Measurements from ENCODE around the gene INTS11.
"Not testable (repeated sequence)": the region's sequence is repeated elsewhere in the genome, so short reads cannot be mapped to it uniquely, and the experiment has no call there.

INTS11 gene

GRCh38 chr1:1324524-1325287 lies at the start of gene INTS11, which contains the start of gene CPTP:
TSS of gene INTS11 (minus strand) at chr1:1324660. CDS start at chr1:1324608, 52 bp downstream.
TSS of gene CPTP (plus strand) at chr1:1324802. CDS start at chr1:1326911, 2,109 bp downstream.
- ATAC-seq = peak; percentile 88
- peaks cover 63% of the 10 kb centered on the region for H3K4me1 Mint-ChIP-seq
- peak within 1 kb of the TSS; percentile 89 for H3K4me3 Mint-ChIP-seq
- no peaks in the 10 kb centered on the region for H3K27me3 Mint-ChIP-seq
- H3K36me3 Mint-ChIP-seq = peaks cover 17% of the 10 kb centered on the region
- peak within 1 kb of the TSS; percentile 87 for H3K27ac Mint-ChIP-seq
- no peaks in the 10 kb centered on the region for H3K9me3 Mint-ChIP-seq

- Mint-ChIP-seq H3K27me3 (no peaks in the 10 kb centered on the region), H3K36me3 (peaks cover 6% of the 10 kb centered on the region), H3K27ac (peak overlapping the region; percentile 81), H3K4me3 (peak overlapping the region; percentile 83), H3K4me1 (peaks cover 30% of the 10 kb centered on the region), H3K9me3 (no peaks in the 10 kb centered on the region)
- no peak for ATAC-seq
Measured at GRCh38 chr1:1373815-1374588, 49.5 kb upstream of the INTS11 start.

- Mint-ChIP-seq H3K9me3 (no peaks in the 10 kb centered on the region), H3K4me1 (peaks cover 30% of the 10 kb centered on the region), H3K27me3 (no peaks in the 10 kb centered on the region), H3K27ac (no peak overlapping the region), H3K4me3 (peak overlapping the region; percentile 83), H3K36me3 (peaks cover 6% of the 10 kb centered on the region)
- no peak for ATAC-seq
Measured at GRCh38 chr1:1373051-1373814, 48.8 kb upstream of the INTS11 start.

- Mint-ChIP-seq H3K36me3 (peaks cover 6% of the 10 kb centered on the region), H3K4me3 (peak overlapping the region; percentile 41), H3K27me3 (no peaks in the 10 kb centered on the region), H3K27ac (no peak overlapping the region), H3K9me3 (no peaks in the 10 kb centered on the region), H3K4me1 (peaks cover 30% of the 10 kb centered on the region)
- ATAC-seq = peak; percentile 47
Measured at GRCh38 chr1:1371746-1372711, 47.6 kb upstream of the INTS11 start.

- H3K27me3 Mint-ChIP-seq = no peaks in the 10 kb centered on the region
- H3K36me3 Mint-ChIP-seq = peaks cover 6% of the 10 kb centered on the region
- H3K4me3 Mint-ChIP-seq = no peak overlapping the region
- peaks cover 25% of the 10 kb centered on the region for H3K4me1 Mint-ChIP-seq
- H3K9me3 Mint-ChIP-seq = no peaks in the 10 kb centered on the region
- H3K27ac Mint-ChIP-seq = no peak overlapping the region
- no peak for ATAC-seq
Measured at GRCh38 chr1:1371364-1371745, 46.9 kb upstream of the INTS11 start.

GRCh38 chr1:1370771-1371300 lies 46.4 kb upstream of the INTS11 start:
- Mint-ChIP-seq H3K27ac (no peak overlapping the region), H3K4me1 (peaks cover 22% of the 10 kb centered on the region), H3K9me3 (no peaks in the 10 kb centered on the region), H3K27me3 (no peaks in the 10 kb centered on the region), H3K4me3 (no peak overlapping the region), H3K36me3 (peaks cover 6% of the 10 kb centered on the region)
- no peak for ATAC-seq

- H3K4me3 Mint-ChIP-seq, H3K27ac Mint-ChIP-seq, H3K27me3 Mint-ChIP-seq, ATAC-seq, H3K9me3 Mint-ChIP-seq, H3K36me3 Mint-ChIP-seq: not testable (repeated sequence)
- peaks cover 22% of the 10 kb centered on the region for H3K4me1 Mint-ChIP-seq
Measured at GRCh38 chr1:1370094-1370493, 45.6 kb upstream of the INTS11 start.

- H3K27me3 Mint-ChIP-seq = no peaks in the 10 kb centered on the region
- H3K4me1 Mint-ChIP-seq = peaks cover 5% of the 10 kb centered on the region
Measured at GRCh38 chr1:1367315-1367714, 42.9 kb upstream of the INTS11 start.

GRCh38 chr1:1366699-1367066 lies 42.2 kb upstream of the INTS11 start:
- Mint-ChIP-seq H3K36me3 (no peaks in the 10 kb centered on the region), H3K4me1 (no peaks in the 10 kb centered on the region), H3K9me3 (no peaks in the 10 kb centered on the region), H3K27me3 (no peaks in the 10 kb centered on the region), H3K27ac (no peak overlapping the region), H3K4me3 (no peak overlapping the region)
- no peak for ATAC-seq

More at GRCh38 chr1:1367315-1367714, 42.9 kb upstream of the INTS11 start:
- no peaks in the 10 kb centered on the region for H3K9me3 Mint-ChIP-seq
- H3K27ac Mint-ChIP-seq = no peak overlapping the region
- no peak for ATAC-seq
- H3K4me3 Mint-ChIP-seq = no peak overlapping the region
- no peaks in the 10 kb centered on the region for H3K36me3 Mint-ChIP-seq

GRCh38 chr1:1365875-1366698 lies 41.6 kb upstream of the INTS11 start:
- Mint-ChIP-seq H3K4me3 (no peak overlapping the region), H3K27ac (no peak overlapping the region), H3K36me3 (no peaks in the 10 kb centered on the region), H3K9me3 (no peaks in the 10 kb centered on the region), H3K4me1 (no peaks in the 10 kb centered on the region), H3K27me3 (peaks cover 3% of the 10 kb centered on the region)
- ATAC-seq = no peak

GRCh38 chr1:1364266-1364665 lies 39.8 kb upstream of the INTS11 start:
- Mint-ChIP-seq H3K36me3 (no peaks in the 10 kb centered on the region), H3K27ac (no peak overlapping the region), H3K27me3 (peaks cover 17% of the 10 kb centered on the region), H3K4me1 (peaks cover 7% of the 10 kb centered on the region), H3K9me3 (no peaks in the 10 kb centered on the region), H3K4me3 (no peak overlapping the region)
- no peak for ATAC-seq

GRCh38 chr1:1361982-1362423 lies 37.5 kb upstream of the INTS11 start:
- H3K9me3 Mint-ChIP-seq = no peaks in the 10 kb centered on the region
- H3K27ac Mint-ChIP-seq = no peak overlapping the region
- H3K4me1 Mint-ChIP-seq = peaks cover 30% of the 10 kb centered on the region
- H3K27me3 Mint-ChIP-seq = peaks cover 40% of the 10 kb centered on the region
- no peak overlapping the region for H3K4me3 Mint-ChIP-seq
- H3K36me3 Mint-ChIP-seq = no peaks in the 10 kb centered on the region
- no peak for ATAC-seq

- Mint-ChIP-seq H3K4me1 (peaks cover 31% of the 10 kb centered on the region), H3K9me3 (no peaks in the 10 kb centered on the region), H3K36me3 (no peaks in the 10 kb centered on the region), H3K4me3 (no peak overlapping the region), H3K27ac (no peak overlapping the region), H3K27me3 (peaks cover 43% of the 10 kb centered on the region)
- no peak for ATAC-seq
Measured at GRCh38 chr1:1361233-1361981, 36.9 kb upstream of the INTS11 start.

Measured in stimulated activated memory B cell treated with anti-CD40 and anti-IgM and Interleukin-4, amounts not matched to agents 10 μg/mL and 1 μg/mL and 100 μg/mL, for 72 hours (primary cell).